DMS114 treated with DMSO at 0.1 percent for 48 hours (cell line): ENCODE results near the gene TSPYL2.

ENCODE experiments used
- DNase-seq: peaks from one replicate; lab custom pipeline; 2025; ENCODE audit not compliant: unreplicated experiment; lab: John Stamatoyannopoulos, UW

TSPYL2 gene

DNA sequence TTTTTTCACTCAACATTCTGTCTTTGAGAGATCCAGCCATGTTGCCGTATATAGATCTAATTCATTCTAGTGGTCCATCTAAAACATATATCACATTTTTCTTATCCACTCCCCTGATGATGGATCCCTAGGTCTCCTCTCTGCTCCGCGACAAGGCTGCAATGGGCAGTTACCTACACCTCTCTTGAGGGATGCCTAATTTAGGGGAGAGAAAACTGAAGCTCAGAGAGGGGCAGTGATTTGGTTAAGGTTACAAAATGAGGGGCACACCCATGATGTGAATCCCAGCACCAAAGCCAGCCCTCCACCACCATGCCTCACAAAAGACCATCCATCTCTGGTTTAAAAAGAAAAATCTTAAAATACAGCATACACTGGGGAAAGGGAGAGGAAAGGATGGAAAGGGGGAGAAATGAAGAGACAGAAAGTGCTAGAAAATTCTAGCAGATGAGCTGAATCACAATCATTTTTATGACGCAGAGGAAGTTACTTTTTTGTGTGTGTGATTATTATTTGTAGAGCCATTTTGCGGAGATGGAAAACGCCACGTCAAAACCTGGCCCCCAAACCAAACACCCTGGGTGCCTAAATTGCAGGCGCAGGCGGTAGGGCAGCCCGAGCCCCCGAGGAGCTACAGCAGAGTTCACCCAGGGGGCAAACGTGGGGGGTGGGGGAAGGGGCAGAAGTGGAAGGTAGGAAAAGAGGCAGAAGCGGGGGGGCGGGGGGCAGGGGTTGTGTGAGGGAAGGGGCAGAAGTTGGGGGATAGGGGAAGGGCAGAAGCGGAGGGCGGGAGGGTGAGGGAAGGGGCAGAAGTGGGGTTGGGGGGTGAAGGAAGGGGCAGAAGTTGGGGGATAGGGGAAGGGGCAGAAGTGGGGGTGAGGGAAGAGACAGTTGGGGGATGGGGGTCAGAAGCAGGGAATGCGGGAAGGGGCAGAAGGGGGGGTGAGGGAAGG, 1.3 kb upstream of the TSPYL2 start:
- no peak for DNase-seq

DNA sequence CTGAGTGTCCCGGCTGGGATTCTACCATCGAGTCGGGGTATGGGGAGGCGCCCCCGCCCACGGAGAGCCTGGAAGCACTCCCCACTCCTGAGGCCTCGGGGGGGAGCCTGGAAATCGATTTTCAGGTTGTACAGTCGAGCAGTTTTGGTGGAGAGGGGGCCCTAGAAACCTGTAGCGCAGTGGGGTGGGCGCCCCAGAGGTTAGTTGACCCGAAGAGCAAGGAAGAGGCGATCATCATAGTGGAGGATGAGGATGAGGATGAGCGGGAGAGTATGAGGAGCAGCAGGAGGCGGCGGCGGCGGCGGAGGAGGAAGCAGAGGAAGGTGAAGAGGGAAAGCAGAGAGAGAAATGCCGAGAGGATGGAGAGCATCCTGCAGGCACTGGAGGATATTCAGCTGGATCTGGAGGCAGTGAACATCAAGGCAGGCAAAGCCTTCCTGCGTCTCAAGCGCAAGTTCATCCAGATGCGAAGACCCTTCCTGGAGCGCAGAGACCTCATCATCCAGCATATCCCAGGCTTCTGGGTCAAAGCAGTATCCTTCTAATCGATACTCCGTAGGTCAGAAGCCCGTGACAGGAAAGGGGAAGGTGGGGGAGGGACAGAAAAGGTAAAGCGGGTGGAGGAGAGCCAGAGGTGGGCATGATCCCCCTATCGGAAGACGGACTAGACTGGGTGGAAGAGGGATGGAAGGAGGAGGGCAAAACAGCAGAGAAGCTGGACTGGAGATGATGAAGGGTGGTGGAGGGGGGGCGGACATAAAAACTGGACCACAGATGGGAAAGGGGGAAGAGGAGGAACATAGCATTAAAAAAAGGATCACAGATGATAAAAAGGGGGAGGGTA, 828 bp downstream of the TSPYL2 start:
- DNase-seq, result no peak

DNA sequence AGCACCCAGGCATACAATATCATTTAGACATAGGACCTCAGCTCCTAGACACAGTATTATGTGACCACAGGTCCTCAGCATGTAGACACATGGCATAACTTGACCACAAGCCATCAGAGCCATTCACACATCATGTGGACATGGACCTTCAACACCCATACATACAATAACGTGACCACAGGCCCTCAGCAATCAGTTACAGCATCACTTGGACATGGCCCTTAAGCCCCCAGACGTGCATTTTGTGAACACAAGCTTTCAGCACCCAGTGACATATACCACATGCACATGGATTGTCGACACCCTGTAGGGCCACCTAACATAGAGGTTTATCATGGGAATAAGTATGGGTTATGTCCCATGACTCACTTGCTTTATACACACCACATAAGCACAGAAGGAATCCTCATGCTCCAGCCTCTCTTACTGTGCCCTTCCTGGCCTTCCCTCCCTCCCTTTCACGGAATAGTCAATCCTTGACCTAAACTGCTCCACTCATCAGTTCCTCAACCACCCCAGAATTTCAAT, 1.9 kb downstream of the TSPYL2 start:
- no peak for DNase-seq

DNA sequence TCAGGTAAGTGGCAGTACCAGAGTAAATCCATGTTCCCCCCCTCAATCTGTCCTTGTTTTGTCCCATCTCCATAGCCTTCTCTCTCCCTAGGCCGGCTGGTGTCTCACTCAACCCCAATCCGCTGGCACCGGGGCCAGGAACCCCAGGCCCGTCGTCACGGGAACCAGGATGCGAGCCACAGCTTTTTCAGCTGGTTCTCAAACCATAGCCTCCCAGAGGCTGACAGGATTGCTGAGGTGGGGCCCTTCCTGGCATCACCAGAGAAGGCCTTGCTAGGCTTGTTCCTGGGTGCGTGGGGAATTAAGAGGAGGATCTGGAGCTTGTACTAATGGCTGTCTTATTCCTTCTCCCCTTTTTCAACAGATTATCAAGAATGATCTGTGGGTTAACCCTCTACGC, 2.7 kb downstream of the TSPYL2 start:
- no peak for DNase-seq

DNA sequence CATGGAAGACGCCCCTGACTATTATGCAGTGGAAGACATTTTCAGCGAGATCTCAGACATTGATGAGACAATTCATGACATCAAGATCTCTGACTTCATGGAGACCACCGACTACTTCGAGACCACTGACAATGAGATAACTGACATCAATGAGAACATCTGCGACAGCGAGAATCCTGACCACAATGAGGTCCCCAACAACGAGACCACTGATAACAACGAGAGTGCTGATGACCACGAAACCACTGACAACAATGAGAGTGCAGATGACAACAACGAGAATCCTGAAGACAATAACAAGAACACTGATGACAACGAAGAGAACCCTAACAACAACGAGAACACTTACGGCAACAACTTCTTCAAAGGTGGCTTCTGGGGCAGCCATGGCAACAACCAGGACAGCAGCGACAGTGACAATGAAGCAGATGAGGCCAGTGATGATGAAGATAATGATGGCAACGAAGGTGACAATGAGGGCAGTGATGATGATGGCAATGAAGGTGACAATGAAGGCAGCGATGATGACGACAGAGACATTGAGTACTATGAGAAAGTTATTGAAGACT, 3.6 kb downstream of the TSPYL2 start:
- no peak for DNase-seq

- DNase-seq, result no peak
These were observed 4.3 kb downstream of the TSPYL2 start for GRCh38 chrX:53086464-53086863.

DNA sequence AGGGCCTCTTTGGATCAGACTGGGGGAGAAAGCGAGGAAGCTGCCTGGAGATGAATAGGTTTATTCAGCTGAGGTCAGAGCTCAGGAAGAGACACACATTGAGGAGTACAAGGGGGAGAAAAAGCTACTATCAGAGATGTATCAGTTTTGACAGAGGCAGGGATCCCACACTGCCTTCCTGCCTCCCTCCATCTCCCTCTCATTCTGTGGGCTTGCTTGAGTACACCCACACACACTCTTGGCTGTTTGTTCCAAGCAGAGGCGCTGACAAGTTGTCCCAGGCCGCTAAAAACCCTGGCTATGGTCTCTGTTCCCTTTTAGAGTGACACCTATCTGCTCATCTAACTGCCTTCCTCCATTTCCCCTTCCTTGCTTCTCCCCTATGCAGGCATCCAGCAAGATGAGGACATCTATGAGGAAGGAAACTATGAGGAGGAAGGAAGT, 5.2 kb downstream of the TSPYL2 start:
- no peak for DNase-seq

- DNase-seq, result peak; percentile 65
These were observed 6.2 kb downstream of the TSPYL2 start for GRCh38 chrX:53088136-53088974.

DNA sequence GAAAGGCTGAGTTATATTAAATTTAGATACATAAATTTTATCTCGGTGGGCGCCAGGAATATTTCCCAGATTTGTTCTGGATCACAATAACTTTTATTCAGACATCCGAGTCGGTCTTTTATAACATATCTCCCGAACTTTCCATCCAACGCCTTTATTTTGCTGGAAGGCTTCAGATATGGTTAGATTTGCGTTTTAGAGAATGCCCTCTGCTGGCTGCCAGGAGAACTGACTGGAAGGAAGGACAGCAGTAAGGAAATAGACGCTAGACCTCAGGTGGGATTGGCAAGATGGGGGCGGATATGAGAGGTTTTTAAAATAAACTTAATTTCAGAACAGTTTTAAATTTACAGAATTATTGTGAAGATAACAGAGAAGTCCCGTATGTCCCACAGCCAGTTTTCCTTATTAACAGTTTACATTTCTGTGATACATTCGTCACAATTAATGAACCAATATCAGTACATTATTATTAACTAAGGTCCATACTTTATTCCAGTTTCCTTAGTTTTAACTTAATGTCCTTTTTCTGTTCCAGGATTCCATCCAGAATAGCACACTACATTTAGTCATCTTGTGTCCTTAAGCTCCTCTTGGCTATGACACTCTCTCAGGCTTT, 7.2 kb downstream of the TSPYL2 start:
- DNase-seq, result peak; percentile 58

DNA sequence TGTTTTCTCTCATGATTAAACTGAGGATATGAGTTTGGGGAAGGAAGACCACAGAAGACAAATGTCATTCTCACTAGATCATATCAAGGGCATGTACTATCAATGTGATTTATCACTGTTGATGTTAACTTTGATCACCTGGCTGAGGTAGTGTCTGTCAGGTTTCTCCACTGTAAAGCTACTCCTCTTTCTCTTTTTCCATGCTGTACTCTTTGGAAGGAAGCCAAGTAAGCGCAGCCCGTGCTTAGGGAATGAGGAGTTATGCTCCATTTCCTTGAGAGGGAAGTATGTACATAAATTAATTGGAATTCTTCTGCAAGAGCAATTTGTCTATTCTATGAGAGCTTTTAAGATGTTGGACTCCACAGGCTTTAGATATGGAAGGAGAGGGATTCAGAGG, 7.8 kb downstream of the TSPYL2 start:
- DNase-seq, result no peak

DNA sequence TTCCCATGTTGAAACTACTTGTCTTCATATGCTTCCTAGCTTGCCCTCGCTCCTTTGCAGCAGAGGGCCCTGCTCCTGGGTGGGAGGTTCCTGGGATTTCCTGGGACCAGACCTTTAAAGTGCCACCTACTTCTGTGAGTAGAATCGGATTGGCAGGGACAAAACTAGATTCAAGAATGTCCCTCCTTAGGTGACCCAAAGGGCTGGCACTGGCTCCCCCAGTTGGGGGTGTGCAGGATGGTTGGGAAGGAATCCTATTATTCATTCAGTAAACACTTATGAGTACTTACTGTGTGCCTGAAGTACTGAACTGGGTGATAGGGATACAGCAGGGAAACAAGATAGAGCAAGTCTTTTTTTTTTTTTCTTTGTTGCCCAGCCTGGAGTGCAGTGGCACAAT, 9.2 kb downstream of the TSPYL2 start:
- DNase-seq, result no peak

- DNase-seq, result peak; percentile 70
These were observed 11.0 kb downstream of the TSPYL2 start for GRCh38 chrX:53093177-53093655.

DNA sequence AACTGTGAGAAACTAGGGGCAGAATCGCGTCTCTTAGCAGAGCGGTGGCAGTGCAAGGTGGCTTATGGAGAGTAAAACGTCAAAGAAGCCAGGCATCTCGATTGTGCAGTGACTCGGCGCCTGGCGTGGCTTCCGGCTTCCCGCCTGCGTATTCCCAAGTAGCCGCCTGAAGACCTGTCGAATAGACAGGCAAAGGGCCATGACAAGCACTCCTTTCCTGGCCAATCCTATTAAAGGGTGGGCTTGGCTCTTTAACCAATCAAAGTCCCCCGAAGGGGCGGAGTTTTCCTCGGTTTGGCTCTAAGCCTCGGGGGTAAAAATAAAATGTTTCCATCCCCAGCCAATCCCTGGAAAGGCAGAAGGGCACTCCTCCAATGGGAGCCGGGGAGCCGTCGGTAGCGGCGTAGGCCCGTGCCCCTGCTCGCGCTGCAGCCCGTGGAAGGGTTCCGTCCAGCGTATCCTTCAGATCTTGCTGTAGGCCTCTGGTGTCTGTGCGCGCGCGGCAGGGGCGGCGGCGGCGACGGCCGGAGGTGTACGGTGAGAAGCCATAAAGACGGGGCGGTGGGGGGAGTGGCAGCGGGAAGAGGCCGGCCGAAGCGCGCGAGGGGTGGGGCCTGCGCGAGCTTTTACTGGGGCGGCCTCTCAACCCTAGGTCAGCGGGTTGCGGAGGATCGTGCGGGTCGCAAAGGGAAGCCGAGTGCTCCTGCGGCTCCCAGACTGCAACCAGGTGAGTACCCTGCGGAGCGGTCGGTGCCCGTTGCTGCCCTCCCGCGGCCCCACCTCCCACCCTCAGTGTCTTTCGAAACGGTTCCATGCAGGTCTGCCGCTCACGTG, 11.8 kb downstream of the TSPYL2 start, which contains the start of gene KANTR:
Gene KANTR (plus strand): TSS at position 395 of the 834 bp plus-strand sequence. CDS start 30,131 bp downstream, outside the sequence.
- DNase-seq, result peak; percentile 92

GRCh38 chrX:53094582-53094905, 12.4 kb downstream of the TSPYL2 start:
- DNase-seq, result no peak

DNA sequence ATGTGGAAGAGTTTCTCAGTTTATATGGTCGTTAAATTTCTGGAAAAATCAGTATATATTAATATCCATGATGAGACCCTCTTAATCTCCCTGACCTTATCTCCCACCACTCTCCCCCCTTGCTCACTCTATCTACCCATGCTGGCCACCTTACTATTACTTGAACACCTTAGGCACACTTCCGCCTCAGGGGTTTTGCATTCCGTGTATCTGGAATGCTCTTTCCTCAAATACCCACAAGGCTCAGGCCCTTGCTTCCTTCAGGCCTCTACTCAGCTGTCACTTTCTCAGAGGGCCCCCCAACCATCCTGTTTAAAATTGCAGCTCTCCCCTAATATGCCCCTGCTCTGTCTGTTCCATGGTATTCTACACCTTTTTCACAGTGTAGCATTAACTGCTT, 13.6 kb downstream of the TSPYL2 start:
- no peak for DNase-seq

DNA sequence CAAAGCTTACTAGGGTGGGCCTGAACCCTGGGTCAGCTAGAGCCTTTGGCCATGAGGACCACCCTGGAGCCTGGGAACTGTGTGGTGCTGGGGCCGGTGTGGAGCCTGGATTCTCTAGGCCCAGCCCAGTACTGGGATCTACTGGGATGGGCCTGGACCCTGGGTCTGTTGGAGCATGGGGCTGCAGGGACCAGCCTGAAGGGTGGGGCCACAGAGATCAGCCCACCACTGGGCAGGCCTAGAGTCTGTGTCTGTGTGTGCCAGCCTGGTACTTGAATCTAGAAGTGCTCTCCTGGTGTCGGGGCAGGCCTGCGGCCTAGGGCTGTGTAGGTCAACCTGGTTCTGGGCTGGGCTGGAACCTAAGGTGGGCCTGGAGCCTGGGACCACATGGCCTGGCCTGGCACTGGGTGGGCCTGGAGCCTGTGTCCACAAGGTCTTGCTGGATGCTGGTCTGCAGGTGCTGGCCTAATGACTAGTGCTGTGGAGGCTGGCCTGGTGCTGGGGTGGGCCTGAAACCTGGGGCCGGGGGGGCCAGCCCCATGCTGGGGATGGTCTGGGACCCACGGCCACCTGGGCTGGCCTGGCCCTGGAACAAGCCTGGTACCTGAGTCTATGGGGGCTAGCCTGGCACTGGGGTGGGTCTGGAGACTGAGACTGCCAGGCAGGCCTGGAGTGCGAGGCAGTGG, 32.8 kb downstream of the TSPYL2 start:
- no peak for DNase-seq

- no peak for DNase-seq
These were observed 33.3 kb downstream of the TSPYL2 start for GRCh38 chrX:53115550-53115874.

- no peak for DNase-seq
These were observed 33.9 kb downstream of the TSPYL2 start for GRCh38 chrX:53116101-53116500.

GRCh38 chrX:53122013-53122412, 39.8 kb downstream of the TSPYL2 start:
- no peak for DNase-seq
